AG08395 (cell line): Measurements from ENCODE around the gene OR5D18.
"Not testable (repeated sequence)": the region's sequence is repeated elsewhere in the genome, so short reads cannot be mapped to it uniquely, and the experiment has no call there.

Experiments used
- DNase-seq: peaks from one replicate; pipeline ENCODE4 v3.0.0; 2012; ENCODE audit warnings: mixed read lengths, low spot score

OR5D18 gene

DNA sequence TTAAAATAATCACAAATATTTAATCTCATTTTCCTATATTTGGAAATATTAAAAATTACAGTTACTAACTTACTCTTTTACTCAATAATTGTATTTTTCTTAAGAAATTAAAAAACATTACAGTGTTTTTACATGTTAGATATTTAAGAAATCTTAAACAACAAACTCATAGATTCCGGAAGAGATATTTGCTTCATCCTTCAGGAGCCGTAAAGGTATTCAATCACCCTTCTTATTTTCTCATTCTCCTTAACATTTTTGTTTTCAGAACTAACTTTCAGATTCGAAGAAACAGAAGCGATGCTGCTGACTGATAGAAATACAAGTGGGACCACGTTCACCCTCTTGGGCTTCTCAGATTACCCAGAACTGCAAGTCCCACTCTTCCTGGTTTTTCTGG is at the start of gene OR5D18:
Gene OR5D18 (plus strand): TSS at position 301 of the 400 bp plus-strand sequence. CDS start 0 bp downstream, at position 301.
- no peak for DNase-seq

- DNase-seq, result no peak
These were observed 46.3 kb upstream of the OR5D18 start, which contains the start of gene OR5D13 for GRCh38 chr11:55773138-55773537. OR5D13 (plus strand) TSS chr11:55773438; CDS start chr11:55773438, 0 bp downstream.

DNA sequence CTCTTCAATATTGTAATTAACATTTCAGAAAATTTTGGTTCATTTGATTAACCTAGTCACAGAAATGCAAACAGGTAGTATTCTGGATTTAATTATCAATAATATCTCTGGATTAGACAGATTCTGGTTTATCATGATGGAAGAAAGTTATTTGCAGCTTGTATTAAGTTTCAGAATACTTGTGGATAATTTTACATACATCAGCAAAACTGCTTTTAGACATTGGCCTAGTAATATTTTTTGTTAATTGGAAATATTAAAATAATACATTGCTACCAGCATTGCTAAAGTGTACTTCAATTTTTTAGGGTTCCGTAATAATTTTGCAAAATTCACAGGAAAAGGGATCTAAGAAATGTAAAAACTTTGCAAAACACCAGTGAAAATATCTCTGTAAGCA is 27.8 kb upstream of the OR5D18 start:
- no peak for DNase-seq

DNA sequence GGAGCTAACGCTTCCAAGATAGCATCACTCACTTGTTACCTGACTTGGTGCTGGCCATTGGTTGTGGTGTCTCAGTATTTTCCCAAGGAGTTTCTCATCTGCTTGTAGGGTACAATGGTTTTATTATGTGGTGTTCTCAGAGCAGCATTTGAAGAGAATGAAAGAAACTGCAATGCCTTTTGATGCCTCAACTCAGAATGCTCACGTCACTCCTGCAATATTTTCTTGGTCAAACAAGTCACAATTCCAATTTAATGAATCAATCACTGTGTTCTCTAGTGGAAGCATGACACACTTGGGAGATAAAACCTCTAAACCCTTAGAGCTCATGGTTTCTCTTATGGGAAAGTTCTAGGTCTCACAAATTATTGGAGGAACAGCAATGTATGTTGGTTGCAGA is 26.1 kb upstream of the OR5D18 start:
- no peak for DNase-seq

DNA sequence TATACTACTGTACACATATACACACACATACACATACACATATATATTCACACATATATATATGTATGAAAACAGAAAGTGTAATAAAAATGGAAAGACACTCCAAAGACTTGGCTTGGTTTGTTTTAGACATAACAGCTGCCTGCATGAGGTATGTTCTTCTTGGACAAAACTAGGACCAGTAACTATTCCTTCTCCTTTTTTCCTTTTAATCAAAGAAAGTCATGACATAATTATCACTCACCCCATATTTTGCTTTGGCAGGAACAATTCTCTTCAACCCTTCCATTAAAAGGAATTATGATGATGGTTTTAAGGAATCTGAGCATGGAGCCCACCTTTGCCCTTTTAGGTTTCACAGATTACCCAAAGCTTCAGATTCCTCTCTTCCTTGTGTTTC is 24.2 kb upstream of the OR5D18 start, which contains the start of gene OR5D14:
Gene OR5D14 (plus strand): TSS at position 301 of the 400 bp plus-strand sequence. CDS start 0 bp downstream, at position 301.
- no peak for DNase-seq

- no peak for DNase-seq
These were observed 13.2 kb upstream of the OR5D18 start for GRCh38 chr11:55806248-55806647.

DNA sequence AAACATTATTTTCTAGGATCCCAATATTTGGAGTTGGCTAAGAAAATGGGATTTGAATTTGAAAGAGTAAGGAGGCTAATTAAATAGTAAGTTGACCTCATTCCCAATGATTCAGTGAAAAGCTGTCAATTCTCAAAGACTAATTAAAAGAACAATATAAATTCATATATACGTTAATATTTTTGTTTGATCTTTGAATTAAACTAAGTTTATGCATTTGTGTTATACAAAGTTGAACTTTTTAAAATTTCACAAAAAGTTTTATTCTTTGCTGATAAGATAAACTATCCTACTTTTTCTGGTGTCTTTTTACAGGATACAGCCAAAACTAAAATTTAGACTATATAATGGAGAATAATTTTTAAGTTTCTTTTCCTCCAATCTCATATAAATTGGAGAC is 8.4 kb upstream of the OR5D18 start, which contains the start of gene OR5L1:
Gene OR5L1 (plus strand): TSS at position 301 of the 400 bp plus-strand sequence. CDS start 100 bp downstream, outside the sequence.
- no peak for DNase-seq

DNA sequence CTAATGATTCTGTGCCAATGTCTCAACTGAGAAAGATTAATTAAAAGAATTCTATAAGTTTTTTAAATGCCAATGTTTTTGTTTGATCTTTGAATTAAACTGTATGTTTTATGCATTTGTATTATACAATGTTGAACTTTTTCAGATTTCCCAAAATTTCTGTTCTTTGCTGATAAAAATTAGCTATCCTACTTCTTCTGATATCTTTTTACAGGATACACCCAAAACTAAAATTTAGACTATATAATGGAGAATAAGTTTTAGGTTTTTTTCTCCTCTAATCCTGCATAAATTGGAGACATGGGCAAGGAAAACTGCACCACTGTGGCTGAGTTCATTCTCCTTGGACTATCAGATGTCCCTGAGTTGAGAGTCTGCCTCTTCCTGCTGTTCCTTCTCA is 7.5 kb downstream of the OR5D18 start, which contains the start of gene OR5L2:
Gene OR5L2 (plus strand): TSS at position 301 of the 400 bp plus-strand sequence. CDS start 0 bp downstream, at position 301.
- no peak for DNase-seq

DNA sequence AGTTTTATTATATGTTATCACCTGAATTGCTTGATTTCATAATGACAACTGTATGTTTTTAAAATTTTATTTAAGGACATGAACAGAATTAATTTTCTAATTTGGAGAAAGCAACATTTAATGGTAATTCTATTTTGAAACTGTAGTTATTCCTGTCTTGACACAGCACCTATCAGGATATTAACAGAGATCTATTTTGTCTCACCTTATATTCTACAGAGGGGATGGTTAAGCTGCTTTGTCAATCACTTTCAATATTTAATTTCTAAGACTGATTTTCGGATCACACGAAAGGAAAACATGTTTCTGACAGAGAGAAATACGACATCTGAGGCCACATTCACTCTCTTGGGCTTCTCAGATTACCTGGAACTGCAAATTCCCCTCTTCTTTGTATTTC is 19.0 kb downstream of the OR5D18 start, which contains the start of gene OR5D16:
Gene OR5D16 (plus strand): TSS at position 301 of the 400 bp plus-strand sequence. CDS start 0 bp downstream, at position 301.
- no peak for DNase-seq

- DNase-seq, result no peak
These were observed 28.0 kb downstream of the OR5D18 start for GRCh38 chr11:55847453-55847852.

GRCh38 chr11:55849037-55849436 is 29.6 kb downstream of the OR5D18 start:
- no peak for DNase-seq

DNA sequence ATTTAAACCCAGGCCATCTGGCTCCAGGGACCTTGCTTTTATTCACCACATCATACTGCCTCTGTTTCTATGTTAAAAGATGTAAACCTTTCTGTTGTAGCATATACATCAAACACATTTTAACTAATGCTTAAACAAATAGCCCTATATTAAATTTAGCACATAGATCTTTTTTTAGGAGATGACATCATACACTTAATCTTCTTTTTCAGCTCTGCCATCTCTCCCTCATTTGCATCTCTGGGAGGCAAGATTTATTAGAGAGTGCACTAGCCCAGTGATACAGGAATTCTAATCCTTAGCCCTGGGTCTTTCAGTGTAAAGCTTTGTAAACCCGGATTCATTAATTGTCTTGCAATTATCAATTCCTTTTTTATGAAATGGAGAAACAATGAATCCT is 32.7 kb downstream of the OR5D18 start:
- DNase-seq, result no peak

DNA sequence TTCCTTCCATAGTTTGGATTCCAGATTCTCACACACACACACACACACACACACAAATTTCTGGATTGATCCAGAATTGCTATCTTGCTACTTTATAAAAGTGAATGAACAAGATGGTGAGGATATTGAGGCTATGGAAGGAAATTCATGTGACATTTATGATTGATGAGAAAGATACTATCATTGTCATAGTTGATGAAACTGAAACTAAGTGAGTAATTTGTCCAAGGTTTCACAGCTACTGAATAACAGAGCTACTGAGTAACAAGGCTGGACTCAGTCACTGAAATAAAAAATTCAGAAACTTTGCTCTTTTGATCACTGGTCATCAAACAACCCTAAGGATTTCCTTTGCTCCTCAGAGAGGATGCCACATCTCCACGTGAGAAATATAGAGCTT is 35.3 kb downstream of the OR5D18 start:
- no peak for DNase-seq

GRCh38 chr11:55867354-55867753 is 47.9 kb downstream of the OR5D18 start:
- not testable (repeated sequence) for DNase-seq
